H4 (cell line): ENCODE data around the gene RASL12. TPM values are rescaled to one million over a fixed set of nuclear protein-coding genes. Genes with fewer than 3 reads are reported as not detected.

ENCODE experiments used
- DNase-seq: peaks from one replicate; pipeline ENCODE4 v3.0.0-alpha.2; 2015; ENCODE audit warnings: low spot score
- total RNA-seq: library from RNA; depleted of rRNA; stranded (reverse); fragments of >200 nt; shearing (Covaris generic); gene quantifications from 2 replicates; pipeline ENCODE4 v1.2.3, GENCODE V29; 2014

The RASL12 gene
- total RNA-seq, 1 experiment from 2014 or later = 0.04 TPM

GRCh38 chr15:65092911-65093792 is 25.4 kb upstream of the RASL12 start:
- no peak for DNase-seq

- DNase-seq = no peak
Observed at GRCh38 chr15:65091946-65092770, 24.4 kb upstream of the RASL12 start.

- DNase-seq = no peak
Observed at GRCh38 chr15:65089206-65089824, 21.5 kb upstream of the RASL12 start.

- DNase-seq = no peak
Observed at GRCh38 chr15:65088643-65089021, 20.8 kb upstream of the RASL12 start.

- no peak for DNase-seq
Observed at GRCh38 chr15:65087873-65088642, 20.3 kb upstream of the RASL12 start.

GRCh38 chr15:65087411-65087810 is 19.6 kb upstream of the RASL12 start:
- DNase-seq = no peak

- DNase-seq = no peak
Observed at GRCh38 chr15:65086680-65087111, 18.9 kb upstream of the RASL12 start.

- no peak for DNase-seq
Observed at GRCh38 chr15:65085990-65086679, 18.3 kb upstream of the RASL12 start.

GRCh38 chr15:65085207-65085753 is 17.5 kb upstream of the RASL12 start:
- DNase-seq = no peak

GRCh38 chr15:65084500-65085206 is 16.9 kb upstream of the RASL12 start:
- DNase-seq = no peak

- peak; percentile 26 for DNase-seq
Observed at GRCh38 chr15:65083262-65083701, 15.5 kb upstream of the RASL12 start.

GRCh38 chr15:65082303-65082953 is 14.6 kb upstream of the RASL12 start:
- DNase-seq = no peak

- DNase-seq = no peak
Observed at GRCh38 chr15:65081758-65082157, 14.0 kb upstream of the RASL12 start.

- no peak for DNase-seq
Observed at GRCh38 chr15:65081270-65081669, 13.5 kb upstream of the RASL12 start.

GRCh38 chr15:65079580-65079979 is 11.8 kb upstream of the RASL12 start:
- DNase-seq = no peak

GRCh38 chr15:65077981-65078352 is 10.2 kb upstream of the RASL12 start:
- DNase-seq = no peak

- DNase-seq = no peak
Observed at GRCh38 chr15:65077291-65077980, 9.6 kb upstream of the RASL12 start.

GRCh38 chr15:65076486-65077290 is 8.9 kb upstream of the RASL12 start, which contains the start of gene KBTBD13:
TSS of gene KBTBD13 (plus strand) at chr15:65076746. CDS start at chr15:65076816, 70 bp downstream.
- DNase-seq = no peak
